Smooth muscle cell (in vitro differentiated cells): ENCODE measurements around the gene ARHGAP29. TPM values are rescaled to one million over a fixed set of nuclear protein-coding genes. Genes with fewer than 3 reads are reported as not detected.

ENCODE experiments used
- DNase-seq: peaks from one replicate; lab custom pipeline; 2025; ENCODE audit not compliant: unreplicated experiment; lab: John Stamatoyannopoulos, UW
- H2AFZ ChIP-seq: fragments of 200-600 bp; sonication (generic); 2 replicates; pipeline ENCODE4 v1.6.0; 2016; ENCODE audit warnings: antibody characterized with exemption, low read depth, mild to moderate bottlenecking
- H3F3A ChIP-seq: fragments of 200-600 bp; sonication (generic); 2 replicates; pipeline ENCODE4 v1.6.0; 2017; ENCODE audit warnings: antibody characterized with exemption, low read depth
- H3K27ac ChIP-seq: fragments of 200-600 bp; sonication (generic); 2 replicates; pipeline ENCODE4 v1.5.1; 2016; ENCODE audit warnings: low read depth, mild to moderate bottlenecking
- H3K27me3 ChIP-seq: fragments of 200-600 bp; sonication (generic); 2 replicates; pipeline ENCODE4 v1.6.1; 2016; ENCODE audit warnings: low read depth, mild to moderate bottlenecking
- H3K36me3 ChIP-seq: fragments of 200-600 bp; sonication (generic); 2 replicates; pipeline ENCODE4 v1.5.1; 2016; ENCODE audit warnings: low read depth
- H3K4me1 ChIP-seq: fragments of 200-600 bp; sonication (generic); 2 replicates; pipeline ENCODE4 v1.5.1; 2016; ENCODE audit warnings: low read depth
- H3K4me2 ChIP-seq: fragments of 200-600 bp; sonication (generic); 2 replicates; pipeline ENCODE4 v1.6.0; 2016; ENCODE audit warnings: mild to moderate bottlenecking
- H3K4me3 ChIP-seq: fragments of 200-600 bp; sonication (generic); 2 replicates; pipeline ENCODE4 v1.5.1; 2016; ENCODE audit warnings: mild to moderate bottlenecking
- H3K79me2 ChIP-seq: fragments of 200-600 bp; sonication (generic); 2 replicates; pipeline ENCODE4 v1.6.0; 2016; ENCODE audit warnings: low read depth, mild to moderate bottlenecking
- H3K9ac ChIP-seq: fragments of 200-600 bp; sonication (generic); 2 replicates; pipeline ENCODE4 v1.6.0; 2016; ENCODE audit warnings: low read depth
- H3K9me3 ChIP-seq: fragments of 200-600 bp; sonication (generic); replicated peaks from 2 replicates; pipeline ENCODE4 v1.5.1; 2016; ENCODE audit warnings: low read depth
- H4K20me1 ChIP-seq: fragments of 200-600 bp; sonication (generic); 2 replicates; pipeline ENCODE4 v1.6.0; 2016; ENCODE audit warnings: low read depth
- CTCF ChIP-seq: fragments of 200-600 bp; sonication (generic); IDR thresholded peaks from 2 replicates; pipeline ENCODE4 v1.5.1; 2017; ENCODE audit warnings: borderline replicate concordance, mild to moderate bottlenecking, antibody characterized with exemption; ENCODE audit not compliant: insufficient read depth, poor library complexity, severe bottlenecking
- WGBS: methylation state at CpG from one replicate; pipeline ENCODE4 v1.1.7; 2016; ENCODE audit warnings: low lambda C conversion rate; 5-methylcytosine and 5-hydroxymethylcytosine counted together
- polyA plus RNA-seq: library from polyadenylated mRNA; unstranded; fragments of >200 nt; fragmentation: Nextera tagmentation; extraction: Ambion mirVana; gene quantifications from 2 replicates; pipeline ENCODE4 v1.2.1, GENCODE V29; 2016
- total RNA-seq: library from RNA; depleted of rRNA; stranded (reverse); fragments of >200 nt; gene quantifications from 2 replicates; pipeline ENCODE4 v1.2.3, GENCODE V29; 2014

The ARHGAP29 gene
- total RNA-seq, result 36.3 and 39.9 TPM in 2 replicates
- 8.0 and 22.8 TPM in 2 replicates for polyA plus RNA-seq

- H3K27ac ChIP-seq, result no peak within 1 kb of the TSS
- no peaks in the 10 kb centered on the region for H3K36me3 ChIP-seq
- peak within 1 kb of the TSS; percentile 95 for H3K4me2 ChIP-seq
- peaks cover 67% of the 10 kb centered on the region for H3K79me2 ChIP-seq
- peaks cover 12% of the 10 kb centered on the region for H3K27me3 ChIP-seq
- peaks cover 16% of the 10 kb centered on the region for H4K20me1 ChIP-seq
- H3K4me1 ChIP-seq, result peaks cover 11% of the 10 kb centered on the region
- H3K4me3 ChIP-seq, result peak within 1 kb of the TSS; percentile 84
- H3K9me3 ChIP-seq, result no peaks in the 10 kb centered on the region
- no peaks in the 10 kb centered on the region for H3F3A ChIP-seq
- no peak for TF ChIP-seq CTCF
- 2% methylated on average over 81 of the region's 88 CpGs for WGBS
- H3K9ac ChIP-seq, result peak within 1 kb of the TSS; percentile 36
- DNase-seq, result peak; percentile 53
- peak within 1 kb of the TSS; percentile 93 for H2AFZ ChIP-seq
Observed at GRCh38 chr1:94237291-94238226, at the start of gene ARHGAP29. ARHGAP29 (minus strand) TSS chr1:94237584; CDS start chr1:94231611, 5,973 bp downstream.

- Histone ChIP-seq H3K79me2 (no peaks in the 10 kb centered on the region), H3K9me3 (no peaks in the 10 kb centered on the region), H3K27me3 (no peaks in the 10 kb centered on the region), H3K4me1 (no peaks in the 10 kb centered on the region), H3K27ac (no peak overlapping the region), H3K4me3 (no peak overlapping the region), H4K20me1 (no peaks in the 10 kb centered on the region), H2AFZ (no peak overlapping the region), H3K4me2 (no peak overlapping the region), H3K36me3 (no peaks in the 10 kb centered on the region), H3F3A (peaks cover 4% of the 10 kb centered on the region), H3K9ac (no peak overlapping the region)
- no peak for DNase-seq
- no peak for TF ChIP-seq CTCF
- 96% methylated on average over 3 of the region's 3 CpGs for whole genome bisulfite sequencing
Observed at GRCh38 chr1:94286864-94287437, 49.6 kb upstream of the ARHGAP29 start.

- H3K27me3 ChIP-seq, result no peaks in the 10 kb centered on the region
- no peak overlapping the region for H3K9ac ChIP-seq
- peak overlapping the region; percentile 11 for H3K27ac ChIP-seq
- no peak for DNase-seq
- peak overlapping the region; percentile 50 for H3K4me2 ChIP-seq
- no peaks in the 10 kb centered on the region for H3K9me3 ChIP-seq
- H3K4me1 ChIP-seq, result no peaks in the 10 kb centered on the region
- no peak overlapping the region for H3K4me3 ChIP-seq
- H2AFZ ChIP-seq, result no peak overlapping the region
- H3F3A ChIP-seq, result peaks cover 4% of the 10 kb centered on the region
- no peak for TF ChIP-seq CTCF
- no peaks in the 10 kb centered on the region for H4K20me1 ChIP-seq
- H3K79me2 ChIP-seq, result no peaks in the 10 kb centered on the region
- no peaks in the 10 kb centered on the region for H3K36me3 ChIP-seq
- 57% methylated on average over 4 of the region's 4 CpGs for WGBS
Observed at GRCh38 chr1:94285031-94285654, 47.8 kb upstream of the ARHGAP29 start.
